KOPT-K1 (cell line): ENCODE data around the gene GTF2A1.

Source experiments
- H3K27ac ChIP-seq: fragments of 200-600 bp; sonication (generic); 2 replicates; pipeline ENCODE4 v1.5.1; 2016; ENCODE audit warnings: antibody characterized with exemption, mild to moderate bottlenecking, low read depth, low read length; ENCODE audit not compliant: poor library complexity, severe bottlenecking
- H3K36me3 ChIP-seq: fragments of 200-600 bp; sonication (generic); 2 replicates; pipeline ENCODE4 v1.5.1; 2017; ENCODE audit warnings: antibody characterized with exemption, mild to moderate bottlenecking, low read length, moderate library complexity; ENCODE audit not compliant: insufficient read depth
- H3K9me3 ChIP-seq: fragments of 200-600 bp; sonication (generic); 2 replicates; pipeline ENCODE4 v1.5.1; 2017; ENCODE audit warnings: antibody characterized with exemption, low read length, mild to moderate bottlenecking; ENCODE audit not compliant: insufficient read depth, poor library complexity, severe bottlenecking

The GTF2A1 gene

GRCh38 chr14:81211844-81212243 is 8.9 kb downstream of the GTF2A1 start:
- Histone ChIP-seq H3K36me3 (peaks cover 98% of the 10 kb centered on the region), H3K27ac (no peak overlapping the region)

GRCh38 chr14:81209167-81209836 is 11.5 kb downstream of the GTF2A1 start:
- Histone ChIP-seq H3K9me3 (no peaks in the 10 kb centered on the region), H3K27ac (no peak overlapping the region), H3K36me3 (peaks cover 96% of the 10 kb centered on the region)

More at GRCh38 chr14:81211844-81212243, 8.9 kb downstream of the GTF2A1 start:
- H3K9me3 ChIP-seq = no peaks in the 10 kb centered on the region

- no peaks in the 10 kb centered on the region for H3K9me3 ChIP-seq
- H3K27ac ChIP-seq = no peak overlapping the region
- peaks cover 95% of the 10 kb centered on the region for H3K36me3 ChIP-seq
Observed at GRCh38 chr14:81208489-81208888, 12.3 kb downstream of the GTF2A1 start.

- Histone ChIP-seq H3K36me3 (peaks cover 97% of the 10 kb centered on the region), H3K27ac (no peak overlapping the region), H3K9me3 (no peaks in the 10 kb centered on the region)
Observed at GRCh38 chr14:81206115-81206514, 14.6 kb downstream of the GTF2A1 start.

GRCh38 chr14:81205639-81206038 is 15.1 kb downstream of the GTF2A1 start:
- Histone ChIP-seq H3K27ac (no peak overlapping the region), H3K36me3 (peaks cover 97% of the 10 kb centered on the region), H3K9me3 (no peaks in the 10 kb centered on the region)

GRCh38 chr14:81200054-81200453 is 20.7 kb downstream of the GTF2A1 start:
- H3K36me3 ChIP-seq = peaks cover 96% of the 10 kb centered on the region
- no peaks in the 10 kb centered on the region for H3K9me3 ChIP-seq
- peak overlapping the region; percentile 30 for H3K27ac ChIP-seq

- Histone ChIP-seq H3K36me3 (peaks cover 99% of the 10 kb centered on the region), H3K27ac (peak overlapping the region; percentile 30), H3K9me3 (no peaks in the 10 kb centered on the region)
Observed at GRCh38 chr14:81199084-81199483, 21.7 kb downstream of the GTF2A1 start.

GRCh38 chr14:81198651-81199050 is 22.1 kb downstream of the GTF2A1 start:
- Histone ChIP-seq H3K27ac (no peak overlapping the region), H3K9me3 (no peaks in the 10 kb centered on the region), H3K36me3 (peaks cover 99% of the 10 kb centered on the region)

- peak overlapping the region; percentile 38 for H3K27ac ChIP-seq
Observed at GRCh38 chr14:81193924-81194633, 26.7 kb downstream of the GTF2A1 start.

GRCh38 chr14:81192594-81192993 is 28.2 kb downstream of the GTF2A1 start:
- H3K36me3 ChIP-seq = peaks cover 83% of the 10 kb centered on the region
- peak overlapping the region; percentile 38 for H3K27ac ChIP-seq

More at GRCh38 chr14:81193924-81194633, 26.7 kb downstream of the GTF2A1 start:
- H3K36me3 ChIP-seq = peaks cover 85% of the 10 kb centered on the region
- H3K9me3 ChIP-seq = no peaks in the 10 kb centered on the region

GRCh38 chr14:81187832-81188522 is 32.8 kb downstream of the GTF2A1 start:
- Histone ChIP-seq H3K36me3 (peaks cover 82% of the 10 kb centered on the region), H3K27ac (peak overlapping the region; percentile 49), H3K9me3 (no peaks in the 10 kb centered on the region)

More at GRCh38 chr14:81192594-81192993, 28.2 kb downstream of the GTF2A1 start:
- no peaks in the 10 kb centered on the region for H3K9me3 ChIP-seq

- Histone ChIP-seq H3K27ac (no peak overlapping the region), H3K36me3 (peaks cover 60% of the 10 kb centered on the region), H3K9me3 (no peaks in the 10 kb centered on the region)
Observed at GRCh38 chr14:81179631-81180030, 41.1 kb downstream of the GTF2A1 start.

GRCh38 chr14:81178063-81178462 is 42.7 kb downstream of the GTF2A1 start:
- H3K9me3 ChIP-seq = no peaks in the 10 kb centered on the region
- H3K36me3 ChIP-seq = peaks cover 45% of the 10 kb centered on the region
- H3K27ac ChIP-seq = peak overlapping the region; percentile 47

- Histone ChIP-seq H3K9me3 (no peaks in the 10 kb centered on the region), H3K36me3 (peaks cover 36% of the 10 kb centered on the region), H3K27ac (peak overlapping the region; percentile 47)
Observed at GRCh38 chr14:81177225-81177624, 43.5 kb downstream of the GTF2A1 start.

- Histone ChIP-seq H3K9me3 (no peaks in the 10 kb centered on the region), H3K27ac (no peak overlapping the region), H3K36me3 (peaks cover 26% of the 10 kb centered on the region)
Observed at GRCh38 chr14:81176241-81176640, 44.5 kb downstream of the GTF2A1 start.
